NCI-H82 treated with DMSO at 0.1 percent for 48 hours (cell line): ENCODE results near the gene FHL1.

Source experiments
- DNase-seq: peaks from one replicate; lab custom pipeline; 2025; ENCODE audit not compliant: unreplicated experiment; lab: John Stamatoyannopoulos, UW

The FHL1 gene

DNA sequence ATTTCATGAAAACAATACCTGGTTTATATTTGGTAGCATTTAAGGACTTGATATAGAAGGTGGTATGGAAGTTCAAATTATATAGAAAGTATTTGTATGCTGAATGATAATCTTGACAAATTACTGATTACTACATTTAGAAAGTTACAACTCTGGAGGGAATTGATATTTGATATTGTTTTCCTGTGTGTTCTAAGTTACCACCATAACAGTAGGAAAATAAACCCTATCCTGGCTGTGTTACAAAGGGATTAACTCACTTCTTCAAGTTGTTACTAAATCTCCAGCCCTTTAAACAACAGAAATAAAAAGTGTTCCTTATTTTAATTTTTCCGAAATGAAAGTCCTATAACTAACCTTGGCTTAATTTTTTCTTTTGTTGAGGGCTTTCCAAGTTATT lies 36.6 kb downstream of the FHL1 start:
- DNase-seq: no peak

DNA sequence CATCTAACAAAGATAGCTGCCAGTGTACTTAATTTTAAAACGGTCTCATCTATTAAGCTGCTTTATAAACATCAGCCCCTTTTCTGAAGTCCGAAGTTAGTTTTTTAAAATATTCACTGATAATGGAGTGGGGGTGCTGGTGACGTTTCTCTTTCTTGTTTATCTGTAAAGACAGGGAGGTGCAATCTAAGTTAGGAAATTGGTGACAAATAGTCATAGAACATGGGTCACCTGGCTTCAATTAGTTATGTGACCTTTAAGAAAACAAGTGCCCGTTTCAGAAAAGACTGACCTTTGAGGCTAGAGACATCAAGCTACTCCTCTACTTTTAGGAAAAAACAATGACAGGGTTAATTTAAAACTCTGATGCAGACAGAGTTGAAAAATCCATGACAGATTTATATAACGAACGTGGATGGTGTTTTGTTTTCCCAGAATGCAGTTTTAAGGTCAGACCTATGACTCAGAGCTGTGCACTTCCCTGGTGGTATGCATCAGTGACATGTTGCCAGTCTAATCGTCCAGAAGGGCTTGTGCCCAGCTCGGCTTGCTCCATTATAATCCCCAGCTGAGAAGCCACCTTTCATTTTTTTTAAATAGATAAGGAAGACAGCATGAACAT lies 38.2 kb downstream of the FHL1 start:
- no peak for DNase-seq

DNA sequence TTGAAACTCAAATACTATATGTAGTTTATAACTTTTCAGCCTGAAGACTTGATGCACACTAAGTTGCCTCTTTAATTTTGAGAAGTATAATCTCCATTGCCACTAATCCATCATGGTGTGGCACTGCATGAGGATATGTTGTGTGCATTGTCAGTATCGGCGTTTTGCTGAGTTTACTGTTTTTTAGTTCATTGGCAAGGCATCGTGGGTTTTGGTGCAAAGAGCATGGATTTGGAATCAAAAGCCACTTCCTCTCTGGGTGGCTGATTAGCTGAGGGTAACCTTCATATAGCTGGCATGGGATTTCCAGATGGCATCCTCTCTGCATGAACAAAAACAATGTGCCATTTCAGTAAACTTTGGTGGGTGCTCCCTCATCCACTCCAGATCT lies 38.7 kb downstream of the FHL1 start:
- DNase-seq: no peak

DNA sequence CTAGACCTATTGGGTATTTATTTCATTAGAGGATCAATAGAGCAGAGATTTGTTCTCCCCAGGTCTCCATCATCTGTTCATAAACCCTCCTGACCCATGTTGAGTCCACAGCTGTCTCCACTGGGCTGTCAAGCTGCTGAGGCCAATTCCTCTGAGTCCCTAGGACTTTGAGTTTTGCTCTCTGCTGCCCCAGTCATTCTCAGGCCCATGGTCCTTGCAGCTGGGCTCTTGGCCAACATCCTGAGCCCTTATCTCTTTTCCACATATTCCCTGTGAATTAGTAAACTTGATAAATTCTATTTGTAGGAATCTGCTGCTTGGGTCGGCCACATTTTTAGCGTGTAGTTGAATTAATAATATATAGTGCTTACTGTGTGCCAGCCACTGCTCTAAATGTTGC lies 41.9 kb downstream of the FHL1 start:
- DNase-seq: no peak

DNA sequence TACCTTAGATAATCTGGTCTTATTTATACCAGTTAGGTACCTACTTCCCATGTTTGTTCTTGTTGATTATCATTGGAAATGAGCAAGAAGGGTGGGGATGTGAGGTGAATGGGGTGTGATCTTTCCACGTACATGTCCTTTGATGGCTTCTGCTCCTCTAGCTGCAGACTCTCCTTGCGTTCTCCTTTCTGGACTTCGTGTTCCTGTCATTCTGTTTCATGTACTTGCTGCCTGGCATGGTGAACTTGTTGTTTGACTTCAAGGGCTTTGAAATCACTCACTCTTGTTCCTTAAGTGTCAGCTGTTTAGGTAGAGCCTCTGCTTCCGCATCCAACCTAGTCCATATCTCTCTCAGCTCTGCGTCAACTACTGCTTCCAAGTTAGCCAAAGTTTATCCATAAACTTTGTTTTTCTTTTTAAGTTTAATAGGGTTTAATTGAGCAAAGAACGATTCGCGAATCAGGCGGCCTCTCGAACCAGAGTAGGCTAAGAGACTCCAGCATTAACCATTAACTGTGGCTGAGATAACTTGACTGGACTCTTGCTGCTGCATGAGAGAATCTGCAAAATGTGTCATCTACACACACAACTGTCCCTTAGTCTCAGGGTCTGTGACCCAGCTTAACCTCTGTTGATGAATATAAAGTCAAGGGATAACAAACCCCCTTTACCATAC lies 42.8 kb downstream of the FHL1 start:
- DNase-seq: no peak

DNA sequence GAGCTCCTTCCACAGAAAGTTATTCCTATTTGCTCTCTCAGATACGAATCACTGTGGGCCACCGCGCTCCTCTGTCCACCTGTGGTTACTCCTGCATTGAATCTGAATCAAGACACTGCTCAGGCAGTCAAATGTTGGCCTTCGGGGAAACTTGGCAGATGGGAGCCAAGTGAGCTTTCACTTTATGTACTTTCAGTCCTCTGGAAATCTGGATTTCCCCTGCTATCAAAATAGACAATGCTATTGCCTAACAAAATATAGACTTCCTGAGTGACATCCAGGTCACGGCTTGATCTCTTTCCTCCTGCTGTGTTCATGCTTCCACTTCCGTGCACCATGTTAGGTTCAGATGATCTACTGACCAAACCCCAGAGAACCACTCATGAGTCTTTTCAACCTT lies 43.8 kb downstream of the FHL1 start:
- DNase-seq: no peak

DNA sequence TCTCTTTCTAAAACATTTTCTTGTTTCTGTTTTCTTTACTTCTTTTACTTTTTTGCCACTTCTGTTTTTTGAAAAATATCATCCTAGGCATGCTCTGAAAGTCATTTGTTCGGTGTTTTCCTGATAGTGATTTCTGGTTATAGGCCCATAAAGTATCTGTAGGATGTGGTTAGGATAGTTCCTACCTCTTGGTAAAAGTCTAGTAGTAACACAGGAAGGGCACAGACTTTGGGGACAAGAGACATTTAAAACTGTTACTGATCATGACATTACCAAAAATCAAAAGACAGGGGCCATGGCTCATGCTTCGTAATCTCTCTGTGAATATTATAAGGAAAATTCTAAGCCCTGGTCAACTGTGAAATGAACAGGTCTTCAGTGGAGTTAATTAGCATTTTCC lies 44.8 kb downstream of the FHL1 start:
- no peak for DNase-seq

DNA sequence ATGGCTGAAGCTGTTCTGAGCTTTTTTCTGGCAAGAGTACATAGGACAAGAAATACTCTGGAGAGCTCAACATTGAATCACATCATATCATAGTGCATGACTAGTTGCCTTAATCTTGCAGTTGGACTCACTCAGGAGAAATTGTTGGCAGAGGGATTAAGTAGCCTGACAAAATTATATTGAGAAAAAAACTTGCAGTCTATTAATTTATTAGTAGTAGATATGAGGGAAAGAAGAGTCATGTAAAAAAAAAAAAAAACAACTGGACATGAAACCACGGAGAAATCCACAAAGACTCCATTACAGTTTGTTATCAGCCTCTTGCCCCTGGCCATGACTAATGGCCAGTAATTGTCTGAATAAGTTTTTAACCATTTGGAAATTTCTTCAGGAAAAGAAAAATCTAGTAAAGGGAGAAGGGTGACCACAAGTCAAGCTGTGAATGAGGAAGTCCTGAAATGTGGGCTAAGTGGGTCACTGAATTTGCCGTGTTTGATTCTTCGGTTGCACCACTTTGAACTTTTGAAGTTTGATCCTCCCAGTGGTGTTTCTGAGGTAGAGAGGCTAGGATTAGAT lies 45.6 kb downstream of the FHL1 start:
- DNase-seq: no peak

DNA sequence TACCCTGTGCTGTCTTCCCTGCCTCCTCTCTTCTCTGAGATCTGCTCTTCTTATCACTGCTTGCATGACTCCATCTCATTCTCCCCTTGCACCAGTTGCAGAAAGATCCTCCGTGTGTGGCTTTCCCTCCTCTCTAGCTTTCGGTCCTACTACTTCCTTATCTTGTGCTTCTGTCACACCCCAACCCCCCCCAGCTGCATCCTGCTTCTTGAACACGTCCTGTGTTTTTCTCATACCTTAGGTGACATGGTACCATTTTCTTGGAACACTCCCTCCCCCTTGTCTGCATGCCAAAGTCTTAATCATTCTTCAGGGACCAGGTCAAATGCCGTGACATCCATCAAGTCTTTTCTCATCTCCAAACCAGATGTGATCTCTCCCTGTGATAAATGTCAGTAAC lies 46.4 kb downstream of the FHL1 start:
- no peak for DNase-seq

DNA sequence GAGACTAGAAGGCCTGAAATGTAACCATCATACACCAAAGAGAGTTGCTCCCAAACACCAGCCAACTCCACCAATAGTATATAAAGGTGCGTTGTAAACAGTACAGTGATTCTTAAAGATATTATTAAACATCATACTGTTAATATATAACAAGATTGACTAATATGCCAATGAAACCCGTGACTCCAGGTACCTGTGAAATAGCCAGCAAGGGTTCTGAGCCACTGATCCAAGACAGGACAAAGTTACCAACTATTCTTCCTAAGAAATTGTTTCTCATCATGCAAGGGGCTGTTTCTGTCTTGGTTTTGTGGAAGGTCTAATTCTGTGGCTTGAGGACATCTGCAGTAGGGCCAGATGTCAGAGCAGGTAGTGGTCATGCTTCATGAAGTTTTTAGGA lies 47.2 kb downstream of the FHL1 start:
- DNase-seq: no peak

DNA sequence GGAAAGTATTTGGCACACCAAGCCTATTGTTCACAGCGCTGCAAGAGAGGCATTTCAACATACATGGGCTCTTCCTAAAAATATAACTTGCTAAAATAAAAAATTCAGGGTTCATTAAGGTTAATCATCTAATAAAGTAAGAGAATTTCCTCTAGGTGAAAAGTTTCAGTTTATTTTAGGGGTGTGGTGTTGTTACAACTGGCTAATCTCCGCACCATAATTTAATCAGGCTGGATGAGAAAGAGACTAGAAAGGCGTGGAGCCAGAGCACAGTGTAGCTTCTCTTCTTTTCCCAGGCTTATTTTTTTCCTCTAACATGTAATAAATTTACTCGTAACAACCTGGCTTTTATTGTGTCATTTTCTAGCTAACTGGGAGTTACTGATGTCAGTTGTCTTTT lies 47.9 kb downstream of the FHL1 start:
- DNase-seq: no peak

DNA sequence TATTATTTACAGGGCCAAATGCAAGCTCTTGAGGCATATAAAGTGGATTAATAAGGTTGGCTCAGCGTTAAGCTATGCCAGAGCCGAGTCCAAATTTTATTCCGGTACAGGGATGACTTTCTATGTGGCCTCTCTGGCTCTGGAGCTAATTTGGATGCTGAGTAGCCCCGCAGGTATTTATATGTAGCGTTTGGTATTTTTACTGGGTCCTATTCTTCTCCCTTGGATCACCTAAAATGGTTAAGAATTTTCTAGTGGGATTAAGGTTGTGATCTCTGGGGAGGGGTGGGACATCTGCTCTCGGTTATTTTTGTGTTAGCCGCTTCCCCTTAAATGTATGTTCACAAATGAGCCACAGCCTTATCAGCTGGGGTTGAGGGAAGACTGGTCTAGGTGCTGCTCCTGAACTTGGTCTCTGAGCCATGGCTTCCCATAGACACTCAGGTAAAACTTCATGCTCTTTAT lies 49.4 kb downstream of the FHL1 start:
- DNase-seq: peak; percentile 64

DNA sequence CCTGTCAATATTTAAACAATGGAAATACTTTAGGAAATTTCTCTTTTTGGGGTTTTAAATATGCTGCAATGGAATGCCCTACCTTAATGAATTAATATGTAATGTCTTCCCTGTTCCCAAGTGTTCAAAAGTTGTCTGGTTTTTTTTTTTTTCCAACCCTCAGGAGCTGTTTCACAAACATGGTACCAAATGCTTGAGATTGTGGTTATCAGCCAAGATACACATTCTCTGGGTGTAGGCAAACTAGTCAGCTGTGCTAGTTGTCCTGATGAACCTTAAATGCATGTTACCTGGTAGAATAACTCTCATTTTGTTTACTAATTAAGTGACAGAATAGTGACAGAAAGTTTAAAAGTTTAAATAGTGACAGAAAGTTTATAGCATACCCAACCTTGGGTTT lies 50.7 kb downstream of the FHL1 start:
- DNase-seq: no peak

DNA sequence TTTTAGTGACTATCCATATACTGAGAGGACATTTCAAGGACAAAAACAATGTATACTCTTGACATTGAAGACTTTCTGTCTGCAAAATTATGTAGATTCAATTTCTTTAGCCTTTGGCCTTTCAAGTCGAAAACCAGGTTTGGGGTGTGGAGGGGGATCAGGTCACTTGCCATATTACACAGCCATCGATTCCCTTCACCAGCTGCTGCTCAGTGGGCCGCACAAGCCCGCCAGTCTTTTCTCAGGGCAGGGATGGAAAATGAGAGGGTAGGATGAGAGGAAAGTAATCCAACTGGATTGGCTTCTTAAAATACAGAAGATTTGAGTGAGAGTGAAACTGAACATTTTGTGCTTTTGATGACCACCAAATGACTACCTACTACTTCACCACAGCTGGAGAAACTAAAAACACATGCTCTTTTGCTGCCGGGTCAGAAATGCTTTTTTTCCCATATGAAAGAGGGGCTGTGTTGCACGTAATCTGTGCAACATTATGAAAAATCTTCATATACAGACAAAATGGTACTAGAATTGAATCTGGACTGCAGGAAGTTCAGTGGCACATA lies 51.4 kb downstream of the FHL1 start:
- DNase-seq: no peak

DNA sequence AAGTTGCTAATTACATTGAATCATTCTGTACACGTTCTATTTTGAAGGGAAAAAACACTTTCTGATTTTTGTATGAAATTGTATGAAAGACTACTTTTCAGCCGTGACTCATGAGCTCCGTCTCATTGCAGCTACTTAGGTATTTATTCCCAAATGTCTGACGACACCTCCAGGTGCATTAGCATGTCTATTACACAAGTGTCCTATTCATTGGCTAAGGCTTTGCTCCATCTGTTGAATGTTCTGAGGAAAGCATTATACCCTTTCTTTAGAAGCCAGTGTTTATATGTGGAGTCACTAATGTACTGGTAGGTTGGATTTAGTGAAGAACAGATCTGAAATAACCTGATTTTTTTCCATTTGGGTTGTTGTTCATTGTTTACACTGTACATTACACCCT lies 52.0 kb downstream of the FHL1 start:
- DNase-seq: no peak

DNA sequence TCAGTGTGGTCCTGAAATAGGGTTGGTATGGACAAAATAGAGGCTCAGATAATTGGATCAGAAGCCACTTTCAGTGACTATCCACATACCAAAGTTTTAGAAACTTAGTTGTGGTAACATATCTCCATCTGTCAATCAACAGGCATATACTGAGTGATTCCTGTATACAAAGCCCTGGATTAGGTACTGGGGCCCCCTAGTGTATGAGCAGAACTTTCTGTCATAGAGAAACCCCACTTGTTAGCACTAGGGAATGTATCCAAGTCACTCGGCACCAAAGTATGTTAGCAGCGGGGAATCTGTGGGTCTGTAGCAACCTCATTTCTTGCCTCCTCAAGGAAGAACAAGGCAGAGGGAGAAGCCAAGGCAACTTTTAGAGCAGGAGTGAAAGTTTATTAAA lies 53.1 kb downstream of the FHL1 start:
- no peak for DNase-seq

DNA sequence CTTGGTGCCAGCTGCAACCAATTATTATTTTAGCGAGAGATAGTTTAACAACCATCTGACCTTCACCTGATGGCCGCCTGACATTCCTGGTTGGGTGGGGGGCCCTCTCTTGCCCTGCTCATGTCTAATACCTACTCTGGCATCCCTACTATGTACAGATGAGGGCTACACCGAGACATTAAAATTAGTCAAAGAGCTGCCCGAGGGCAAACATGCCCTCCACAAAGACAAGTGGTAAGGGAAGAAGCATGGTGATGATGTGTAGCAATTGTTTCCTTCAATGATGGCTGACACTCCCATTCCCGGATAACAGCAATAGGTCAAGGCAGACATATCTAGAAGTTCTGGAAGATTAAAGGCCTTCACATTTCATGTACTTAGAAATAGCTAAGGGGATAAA lies 54.3 kb downstream of the FHL1 start:
- DNase-seq: no peak

DNA sequence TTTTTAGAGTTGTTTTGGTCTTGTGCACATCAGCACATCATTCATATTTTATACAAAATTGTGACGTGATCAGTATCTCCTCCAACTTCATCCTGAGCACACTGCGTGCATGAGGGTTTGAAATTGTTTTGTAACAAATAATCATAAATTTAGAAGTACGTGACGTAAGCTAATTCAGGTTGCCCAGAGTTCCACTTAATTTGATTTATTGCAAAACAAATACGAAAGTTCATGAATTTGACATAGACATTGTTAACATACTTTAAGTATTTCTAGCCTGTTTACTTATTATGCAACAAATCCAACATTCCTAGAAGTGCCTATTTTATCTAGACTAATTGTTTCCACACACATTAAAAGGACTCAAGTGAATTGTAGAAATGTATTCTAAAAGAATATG lies 55.6 kb downstream of the FHL1 start:
- no peak for DNase-seq

DNA sequence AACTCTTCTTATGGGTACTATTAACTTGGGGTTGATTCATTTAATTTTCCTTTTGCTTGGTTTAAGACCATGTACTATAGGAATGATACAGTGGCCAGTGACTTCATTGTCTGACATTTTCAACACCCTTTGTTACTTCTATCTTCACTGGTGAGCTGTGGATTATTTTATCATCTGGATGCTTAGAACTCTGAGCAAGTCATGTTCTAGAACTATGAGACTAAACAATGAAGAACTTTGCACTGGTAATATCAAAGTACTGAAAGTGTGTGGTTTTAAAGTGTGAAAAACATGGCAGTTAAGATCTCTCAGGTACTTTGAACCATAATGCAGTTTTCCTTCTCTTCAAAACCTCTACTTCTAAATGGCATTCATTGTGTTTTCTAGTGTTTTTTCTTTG lies 56.1 kb downstream of the FHL1 start:
- DNase-seq: no peak

DNA sequence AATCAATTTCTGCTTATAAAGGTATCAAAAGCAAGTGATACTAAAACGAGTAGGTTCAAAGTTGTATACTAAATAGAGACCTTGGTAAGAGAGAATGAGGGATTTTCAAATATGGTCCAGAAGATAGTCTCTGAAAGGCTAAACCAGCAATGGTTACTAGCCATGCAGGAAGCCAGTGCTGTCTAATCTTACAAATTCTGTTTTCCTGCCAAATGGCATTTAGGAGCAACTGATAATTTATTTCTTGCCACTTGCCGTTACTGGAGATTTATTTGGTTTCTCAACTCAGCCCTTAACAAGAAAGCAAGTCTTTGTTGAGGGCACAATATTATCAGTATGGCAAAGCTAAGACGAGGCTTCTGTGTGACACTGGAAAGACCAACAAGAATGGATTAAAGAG lies 56.6 kb downstream of the FHL1 start:
- no peak for DNase-seq

DNA sequence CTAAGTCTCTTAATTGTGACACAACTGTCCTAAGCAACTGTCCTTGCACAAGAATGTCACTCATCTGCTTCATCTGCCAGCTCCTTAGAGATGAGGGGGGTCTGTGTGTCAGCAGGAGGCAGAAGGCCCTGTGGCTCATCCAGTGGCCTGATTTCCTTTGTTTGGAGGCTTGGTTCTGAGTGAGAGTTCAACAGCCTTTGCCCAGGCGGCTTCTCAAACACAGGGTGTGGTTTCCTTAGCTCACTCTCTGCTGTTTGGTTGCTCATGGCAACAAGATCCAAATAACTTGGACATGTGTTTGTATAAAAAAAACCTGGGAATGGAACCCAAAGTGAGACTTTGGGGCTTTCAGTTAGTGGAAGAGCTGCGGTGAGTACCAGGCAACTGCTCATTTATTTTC lies 57.2 kb downstream of the FHL1 start:
- no peak for DNase-seq

DNA sequence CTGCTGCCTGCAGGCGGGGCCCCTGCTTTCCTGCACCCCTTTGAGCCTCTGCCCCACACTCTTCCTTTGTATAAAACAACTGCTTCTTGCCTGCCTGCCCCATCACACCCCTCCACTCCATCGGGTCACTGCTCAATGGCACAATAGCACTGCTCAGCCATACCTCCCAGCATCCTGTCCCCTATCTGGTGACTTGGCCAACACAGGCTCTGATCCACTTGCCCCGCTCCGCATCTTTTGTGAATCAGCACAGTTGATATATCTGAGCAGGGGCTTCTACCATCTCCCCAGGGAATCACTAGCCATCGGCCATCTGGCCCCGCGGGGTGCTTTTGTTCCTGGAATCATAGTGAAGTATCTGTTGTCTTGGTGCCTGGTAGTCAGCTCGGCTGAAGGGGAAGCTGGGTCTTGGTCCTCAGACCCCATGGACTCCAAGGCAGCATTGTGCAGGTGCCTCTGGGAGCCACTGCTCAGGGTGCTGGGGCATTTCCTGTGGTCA lies 58.6 kb downstream of the FHL1 start:
- DNase-seq: no peak
